OCI-LY1 (cell line): ENCODE measurements around the gene CENPO.
A peak's percentile ranks its signal among the peaks of the same experiment; 100 is the strongest.

Experiments
- H2AFZ ChIP-seq: fragments of 200-600 bp; sonication (generic), shearing (Covaris generic); 2 replicates; pipeline ENCODE4 v1.6.0; 2014; ENCODE audit warnings: antibody characterized with exemption, mild to moderate bottlenecking, low read length
- H3F3A ChIP-seq: fragments of 200-600 bp; sonication (generic), shearing (Covaris generic); 2 replicates; pipeline ENCODE4 v1.6.0; 2014; ENCODE audit warnings: mild to moderate bottlenecking, antibody characterized with exemption, low read length, moderate library complexity; ENCODE audit not compliant: insufficient read depth
- H3K27ac ChIP-seq: fragments of 200-600 bp; sonication (generic); 2 replicates; pipeline ENCODE4 v1.5.1; 2014; ENCODE audit warnings: low read length, mixed run types, mild to moderate bottlenecking, low read depth; ENCODE audit not compliant: poor library complexity, severe bottlenecking
- H3K27me3 ChIP-seq: fragments of 200-600 bp; sonication (generic); 2 replicates; pipeline ENCODE4 v1.6.0; 2014; ENCODE audit warnings: antibody characterized with exemption, mild to moderate bottlenecking, low read length, moderate library complexity; ENCODE audit not compliant: insufficient read depth
- H3K36me3 ChIP-seq: fragments of 200-600 bp; sonication (generic); 2 replicates; pipeline ENCODE4 v1.6.1; 2014; ENCODE audit warnings: mild to moderate bottlenecking, antibody characterized with exemption, low read length, moderate library complexity, mixed read lengths; ENCODE audit not compliant: insufficient read depth
- H3K4me1 ChIP-seq: fragments of 200-600 bp; sonication (generic); 2 replicates; pipeline ENCODE4 v1.5.1; 2014; ENCODE audit warnings: mild to moderate bottlenecking, low read length, moderate library complexity; ENCODE audit not compliant: insufficient read depth, severe bottlenecking
- H3K4me2 ChIP-seq: fragments of 200-600 bp; sonication (generic), shearing (Covaris generic); 2 replicates; pipeline ENCODE4 v1.6.1; 2014; ENCODE audit warnings: low read length
- H3K4me3 ChIP-seq: fragments of 200-600 bp; sonication (generic); 2 replicates; pipeline ENCODE4 v1.5.1; 2014; ENCODE audit warnings: low read length, low read depth, mild to moderate bottlenecking, mixed read lengths; ENCODE audit not compliant: poor library complexity, severe bottlenecking
- H3K79me2 ChIP-seq: fragments of 200-600 bp; shearing (Covaris generic); 2 replicates; pipeline ENCODE4 v1.6.1; 2016; ENCODE audit warnings: mixed run types, low read length, mixed read lengths; ENCODE audit not compliant: insufficient read depth
- H3K9ac ChIP-seq: fragments of 200-600 bp; sonication (generic), shearing (Covaris generic); 2 replicates; pipeline ENCODE4 v1.6.1; 2014; ENCODE audit warnings: mild to moderate bottlenecking, low read length, mixed read lengths
- H3K9me2 ChIP-seq: fragments of 200-600 bp; sonication (generic), shearing (Covaris generic); 2 replicates; pipeline ENCODE4 v1.6.1; 2014; ENCODE audit warnings: low read depth, mild to moderate bottlenecking, low read length, mixed read lengths
- H3K9me3 ChIP-seq: fragments of 200-600 bp; shearing (Covaris generic); 2 replicates; pipeline ENCODE4 v1.6.1; 2014; ENCODE audit warnings: low read length, mixed read lengths
- H4K20me1 ChIP-seq: fragments of 200-600 bp; sonication (generic), shearing (Covaris generic); 2 replicates; pipeline ENCODE4 v1.6.0; 2016; ENCODE audit warnings: mild to moderate bottlenecking, low read length; ENCODE audit not compliant: insufficient read depth
- EZH2 ChIP-seq: fragments of 200-600 bp; sonication (generic), shearing (Covaris generic); IDR thresholded peaks from 2 replicates; pipeline ENCODE4 v1.8.0; 2017; ENCODE audit warnings: borderline replicate concordance, mixed run types, mild to moderate bottlenecking, antibody characterized with exemption, low read length, moderate library complexity, mixed read lengths
- TF ChIP-seq, protein P1 (sequence below): fragments of 200-600 bp; sonication (generic), shearing (Covaris generic); IDR thresholded peaks from 2 replicates; pipeline ENCODE4 v1.5.1; 2017; ENCODE audit warnings: mild to moderate bottlenecking, antibody characterized with exemption, low read length, moderate library complexity, mixed read lengths

Gene CENPO

DNA sequence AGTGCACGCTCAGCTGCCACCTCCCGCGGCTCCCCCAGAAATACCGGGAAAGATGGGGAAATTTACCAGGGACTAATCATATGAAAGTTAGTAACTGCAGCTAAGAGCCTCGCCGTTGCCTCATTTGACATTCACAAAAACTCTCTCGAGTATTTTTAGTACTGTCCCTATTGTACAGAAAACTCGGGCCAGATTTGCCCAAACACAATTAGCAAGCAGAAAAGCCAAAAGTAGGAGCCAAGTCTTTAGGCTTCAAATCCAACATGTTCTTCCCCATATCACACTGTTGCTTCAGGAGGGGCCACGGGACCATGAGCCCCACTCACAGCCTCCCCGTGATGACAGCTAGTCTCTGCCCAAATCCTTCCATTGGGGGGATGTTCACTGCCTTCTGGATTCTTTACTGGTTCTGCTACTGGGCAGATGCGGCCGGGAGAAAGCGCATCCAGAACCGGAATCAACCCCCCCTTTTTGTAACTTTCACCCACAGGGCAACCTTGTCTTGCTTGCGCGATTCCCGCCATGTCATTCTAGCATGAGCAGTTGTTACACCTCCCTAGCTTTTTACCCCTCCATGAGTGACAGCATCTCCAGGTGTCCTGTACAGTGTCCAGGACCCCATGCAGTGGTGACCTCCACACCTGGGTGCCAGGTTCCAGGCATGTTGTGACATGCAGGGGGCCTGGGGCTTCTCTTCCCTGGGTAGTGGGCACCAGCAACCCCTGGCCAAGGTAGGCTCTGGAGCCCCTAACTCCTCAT, 35.2 kb downstream of the CENPO start:
- H3K27me3 ChIP-seq = no peaks in the 10 kb centered on the region
- peak overlapping the region; percentile 6 for H3K27ac ChIP-seq
- H3K4me3 ChIP-seq = no peak overlapping the region
- peaks cover 30% of the 10 kb centered on the region for H3K4me1 ChIP-seq
- H3K9me2 ChIP-seq = no peaks in the 10 kb centered on the region
- H3K9me3 ChIP-seq = no peaks in the 10 kb centered on the region
- no peaks in the 10 kb centered on the region; the same call in none of the 2 replicates for H3F3A ChIP-seq
- H2AFZ ChIP-seq = no peak overlapping the region
- H3K9ac ChIP-seq = no peak overlapping the region; the same call in 1 of the 2 replicates
- TF ChIP-seq, protein P1, sequence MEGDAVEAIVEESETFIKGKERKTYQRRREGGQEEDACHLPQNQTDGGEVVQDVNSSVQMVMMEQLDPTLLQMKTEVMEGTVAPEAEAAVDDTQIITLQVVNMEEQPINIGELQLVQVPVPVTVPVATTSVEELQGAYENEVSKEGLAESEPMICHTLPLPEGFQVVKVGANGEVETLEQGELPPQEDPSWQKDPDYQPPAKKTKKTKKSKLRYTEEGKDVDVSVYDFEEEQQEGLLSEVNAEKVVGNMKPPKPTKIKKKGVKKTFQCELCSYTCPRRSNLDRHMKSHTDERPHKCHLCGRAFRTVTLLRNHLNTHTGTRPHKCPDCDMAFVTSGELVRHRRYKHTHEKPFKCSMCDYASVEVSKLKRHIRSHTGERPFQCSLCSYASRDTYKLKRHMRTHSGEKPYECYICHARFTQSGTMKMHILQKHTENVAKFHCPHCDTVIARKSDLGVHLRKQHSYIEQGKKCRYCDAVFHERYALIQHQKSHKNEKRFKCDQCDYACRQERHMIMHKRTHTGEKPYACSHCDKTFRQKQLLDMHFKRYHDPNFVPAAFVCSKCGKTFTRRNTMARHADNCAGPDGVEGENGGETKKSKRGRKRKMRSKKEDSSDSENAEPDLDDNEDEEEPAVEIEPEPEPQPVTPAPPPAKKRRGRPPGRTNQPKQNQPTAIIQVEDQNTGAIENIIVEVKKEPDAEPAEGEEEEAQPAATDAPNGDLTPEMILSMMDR = no peak
- TF ChIP-seq EZH2 = no peak
- H3K4me2 ChIP-seq = peak overlapping the region; percentile 63; the same call in 1 of the 2 replicates
- no peaks in the 10 kb centered on the region for H4K20me1 ChIP-seq
- no peaks in the 10 kb centered on the region for H3K79me2 ChIP-seq
- H3K36me3 ChIP-seq = peaks cover 44% of the 10 kb centered on the region

DNA sequence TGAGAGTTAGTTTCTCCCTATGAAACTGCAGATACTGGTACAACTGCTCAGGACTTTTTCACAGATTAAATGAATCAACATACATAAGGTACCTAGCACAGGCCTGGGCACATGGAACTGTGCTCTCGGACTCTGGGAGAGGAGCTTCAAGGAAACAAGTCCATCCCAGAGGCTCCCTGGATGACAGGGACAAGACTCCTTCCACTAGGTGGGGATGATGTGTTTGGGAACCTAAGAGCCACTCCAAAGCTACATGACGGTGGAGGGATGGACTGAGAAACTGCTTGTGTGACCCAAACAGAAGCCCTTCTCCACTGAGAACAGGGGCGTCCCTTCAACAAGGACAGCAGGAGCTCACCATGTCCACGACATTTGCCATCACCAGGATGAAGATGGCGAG, 37.1 kb downstream of the CENPO start:
- Histone ChIP-seq H3K4me3 (no peak overlapping the region), H3K4me1 (peaks cover 30% of the 10 kb centered on the region), H3K4me2 (no peak overlapping the region), H3K9me3 (no peaks in the 10 kb centered on the region), H4K20me1 (no peaks in the 10 kb centered on the region), H3K27me3 (no peaks in the 10 kb centered on the region), H3K9ac (no peak overlapping the region), H3K36me3 (peaks cover 42% of the 10 kb centered on the region; the same call in 1 of the 2 replicates), H3K9me2 (no peaks in the 10 kb centered on the region), H3K79me2 (no peaks in the 10 kb centered on the region), H3K27ac (no peak overlapping the region), H2AFZ (no peak overlapping the region), H3F3A (no peaks in the 10 kb centered on the region; the same call in none of the 2 replicates)
- TF ChIP-seq, protein P1 = no peak
- TF ChIP-seq EZH2 = no peak

DNA sequence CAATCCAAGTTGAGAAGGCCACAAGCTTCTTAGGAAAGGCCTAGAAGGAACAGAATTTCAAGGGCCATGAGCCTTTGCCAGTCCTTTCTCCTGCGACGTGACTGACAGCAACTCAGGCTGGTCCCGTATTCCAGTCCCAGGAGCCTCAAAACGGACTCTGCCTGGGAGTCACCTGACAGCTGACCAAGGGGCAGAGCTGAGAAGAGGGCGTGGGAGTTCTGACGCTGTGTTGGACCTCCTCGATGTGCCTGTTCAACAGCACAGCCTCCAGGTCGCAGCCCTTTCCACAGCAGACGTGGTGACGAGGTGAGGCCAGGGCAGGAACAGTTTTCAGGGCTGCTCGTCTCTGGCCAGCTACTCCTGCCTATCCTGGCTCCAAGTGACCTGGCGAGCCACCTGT, 37.6 kb downstream of the CENPO start:
- TF ChIP-seq, protein P1 = no peak
- TF ChIP-seq EZH2 = no peak
- H3K36me3 ChIP-seq = peaks cover 40% of the 10 kb centered on the region; the same call in 1 of the 2 replicates
- H3K4me1 ChIP-seq = peaks cover 26% of the 10 kb centered on the region
- no peak overlapping the region for H2AFZ ChIP-seq
- H3K9me2 ChIP-seq = no peaks in the 10 kb centered on the region
- H3K27ac ChIP-seq = no peak overlapping the region
- H3K4me2 ChIP-seq = no peak overlapping the region
- H3K27me3 ChIP-seq = no peaks in the 10 kb centered on the region
- H3K9ac ChIP-seq = no peak overlapping the region
- H3F3A ChIP-seq = no peaks in the 10 kb centered on the region; the same call in 1 of the 2 replicates
- H4K20me1 ChIP-seq = no peaks in the 10 kb centered on the region
- H3K4me3 ChIP-seq = no peak overlapping the region
- no peaks in the 10 kb centered on the region for H3K9me3 ChIP-seq
- H3K79me2 ChIP-seq = no peaks in the 10 kb centered on the region
